ENCODE results near the gene NLRC3. TPM values are rescaled to one million over a fixed set of nuclear protein-coding genes. Genes with fewer than 3 reads are reported as not detected.

The NLRC3 gene
- total and polyA plus RNA-seq, 4 donors: 0.35 to 2.2 (median 1.0) TPM

DNA sequence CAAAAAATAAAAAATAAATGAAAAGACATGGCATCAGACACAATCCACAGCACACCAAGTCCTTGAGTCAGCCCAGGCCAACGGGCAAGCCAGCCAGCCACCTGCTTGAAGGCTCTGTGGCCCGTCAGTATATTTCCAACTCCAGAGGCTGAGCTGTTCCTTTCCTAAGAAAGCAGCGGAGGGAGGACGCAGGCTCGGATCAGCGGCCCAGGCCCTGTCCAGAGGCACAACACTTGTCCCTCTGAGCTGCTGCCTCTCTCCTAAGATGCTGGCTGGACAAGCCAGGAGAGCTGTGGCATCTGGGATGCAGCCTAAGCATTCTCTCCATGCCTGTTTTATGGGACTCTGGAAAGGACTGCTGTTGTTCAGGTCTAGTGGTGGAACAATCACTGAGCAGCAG, 14.8 kb upstream of the NLRC3 start:
- Histone ChIP-seq H3K27ac (ENCODE audit: low read depth in 1 of 2, low read length in 2 of 2) (no peak overlapping the region), H3K36me3 (ENCODE audit: control insufficient read depth in 4 of 4, insufficient read depth in 3 of 4, low read depth in 1 of 4, low read length in 3 of 4) (peaks cover 0 to 2% (median 0%) of the 10 kb centered on the region in 4 donors)
- 98% methylated on average over 6 of the region's 6 CpGs for WGBS

DNA sequence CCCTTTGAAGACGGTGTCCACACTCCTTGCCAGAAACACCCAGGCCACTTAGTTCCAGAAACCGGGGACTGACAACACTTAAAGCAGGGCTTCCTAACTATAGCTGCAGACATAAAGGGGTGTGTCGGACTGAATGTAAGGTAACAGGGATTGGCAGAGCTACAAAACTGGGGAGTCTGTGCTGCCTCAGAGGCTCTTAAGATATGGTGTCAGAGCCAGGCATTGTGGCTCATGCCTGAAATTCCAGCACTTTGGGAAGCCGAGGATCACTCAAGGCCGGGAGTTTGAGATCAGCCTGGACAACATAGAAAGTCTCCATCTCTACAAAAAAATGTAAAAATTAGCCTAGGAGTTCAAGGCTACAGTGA, 14.2 kb upstream of the NLRC3 start:
- DNase-seq (ENCODE audit: low spot score): no peak
- Histone ChIP-seq H3K27me3 (ENCODE audit: control insufficient read depth in 4 of 4, insufficient read depth in 4 of 4, low read length in 3 of 4) (no peaks in the 10 kb centered on the region), H3K9me3 (ENCODE audit: control insufficient read depth in 4 of 4, low read length in 3 of 4) (no peaks in the 10 kb centered on the region), H3K4me3 (ENCODE audit: low read depth in 1 of 3, low read length in 3 of 3) (no peak overlapping the region), H3K4me1 (ENCODE audit: control insufficient read depth in 4 of 4, insufficient read depth in 4 of 4, low read length in 3 of 4) (no peaks in the 10 kb centered on the region), H3K36me3 (ENCODE audit: control insufficient read depth in 4 of 4, insufficient read depth in 3 of 4, low read depth in 1 of 4, low read length in 3 of 4) (peaks cover 0 to 2% (median 0%) of the 10 kb centered on the region in 4 donors), H3K27ac (ENCODE audit: low read depth in 1 of 2, low read length in 2 of 2) (no peak overlapping the region), H3K9ac (ENCODE audit: low read depth in 1 of 2, low read length in 2 of 2) (no peak overlapping the region)
- TF ChIP-seq TAF1 (conservative IDR thresholded peaks at IDR 0.05): no peak
- TF ChIP-seq, protein P1, sequence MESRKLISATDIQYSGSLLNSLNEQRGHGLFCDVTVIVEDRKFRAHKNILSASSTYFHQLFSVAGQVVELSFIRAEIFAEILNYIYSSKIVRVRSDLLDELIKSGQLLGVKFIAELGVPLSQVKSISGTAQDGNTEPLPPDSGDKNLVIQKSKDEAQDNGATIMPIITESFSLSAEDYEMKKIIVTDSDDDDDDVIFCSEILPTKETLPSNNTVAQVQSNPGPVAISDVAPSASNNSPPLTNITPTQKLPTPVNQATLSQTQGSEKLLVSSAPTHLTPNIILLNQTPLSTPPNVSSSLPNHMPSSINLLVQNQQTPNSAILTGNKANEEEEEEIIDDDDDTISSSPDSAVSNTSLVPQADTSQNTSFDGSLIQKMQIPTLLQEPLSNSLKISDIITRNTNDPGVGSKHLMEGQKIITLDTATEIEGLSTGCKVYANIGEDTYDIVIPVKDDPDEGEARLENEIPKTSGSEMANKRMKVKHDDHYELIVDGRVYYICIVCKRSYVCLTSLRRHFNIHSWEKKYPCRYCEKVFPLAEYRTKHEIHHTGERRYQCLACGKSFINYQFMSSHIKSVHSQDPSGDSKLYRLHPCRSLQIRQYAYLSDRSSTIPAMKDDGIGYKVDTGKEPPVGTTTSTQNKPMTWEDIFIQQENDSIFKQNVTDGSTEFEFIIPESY (IDR thresholded peaks at IDR 0.05): no peak
- TF ChIP-seq, protein P2, sequence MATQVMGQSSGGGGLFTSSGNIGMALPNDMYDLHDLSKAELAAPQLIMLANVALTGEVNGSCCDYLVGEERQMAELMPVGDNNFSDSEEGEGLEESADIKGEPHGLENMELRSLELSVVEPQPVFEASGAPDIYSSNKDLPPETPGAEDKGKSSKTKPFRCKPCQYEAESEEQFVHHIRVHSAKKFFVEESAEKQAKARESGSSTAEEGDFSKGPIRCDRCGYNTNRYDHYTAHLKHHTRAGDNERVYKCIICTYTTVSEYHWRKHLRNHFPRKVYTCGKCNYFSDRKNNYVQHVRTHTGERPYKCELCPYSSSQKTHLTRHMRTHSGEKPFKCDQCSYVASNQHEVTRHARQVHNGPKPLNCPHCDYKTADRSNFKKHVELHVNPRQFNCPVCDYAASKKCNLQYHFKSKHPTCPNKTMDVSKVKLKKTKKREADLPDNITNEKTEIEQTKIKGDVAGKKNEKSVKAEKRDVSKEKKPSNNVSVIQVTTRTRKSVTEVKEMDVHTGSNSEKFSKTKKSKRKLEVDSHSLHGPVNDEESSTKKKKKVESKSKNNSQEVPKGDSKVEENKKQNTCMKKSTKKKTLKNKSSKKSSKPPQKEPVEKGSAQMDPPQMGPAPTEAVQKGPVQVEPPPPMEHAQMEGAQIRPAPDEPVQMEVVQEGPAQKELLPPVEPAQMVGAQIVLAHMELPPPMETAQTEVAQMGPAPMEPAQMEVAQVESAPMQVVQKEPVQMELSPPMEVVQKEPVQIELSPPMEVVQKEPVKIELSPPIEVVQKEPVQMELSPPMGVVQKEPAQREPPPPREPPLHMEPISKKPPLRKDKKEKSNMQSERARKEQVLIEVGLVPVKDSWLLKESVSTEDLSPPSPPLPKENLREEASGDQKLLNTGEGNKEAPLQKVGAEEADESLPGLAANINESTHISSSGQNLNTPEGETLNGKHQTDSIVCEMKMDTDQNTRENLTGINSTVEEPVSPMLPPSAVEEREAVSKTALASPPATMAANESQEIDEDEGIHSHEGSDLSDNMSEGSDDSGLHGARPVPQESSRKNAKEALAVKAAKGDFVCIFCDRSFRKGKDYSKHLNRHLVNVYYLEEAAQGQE (IDR thresholded peaks at IDR 0.05): no peak
- TF ChIP-seq, protein P3, sequence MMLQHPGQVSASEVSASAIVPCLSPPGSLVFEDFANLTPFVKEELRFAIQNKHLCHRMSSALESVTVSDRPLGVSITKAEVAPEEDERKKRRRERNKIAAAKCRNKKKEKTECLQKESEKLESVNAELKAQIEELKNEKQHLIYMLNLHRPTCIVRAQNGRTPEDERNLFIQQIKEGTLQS (IDR thresholded peaks at IDR 0.05): no peak
- no peak for TF ChIP-seq YY1 (IDR thresholded peaks at IDR 0.05)
- no peak for TF ChIP-seq RXRA (IDR thresholded peaks at IDR 0.05)
- no peak for TF ChIP-seq JUND (IDR thresholded peaks at IDR 0.05)
- TF ChIP-seq SP1 (IDR thresholded peaks at IDR 0.05): no peak
- no peak for TF ChIP-seq FOXA1 (IDR thresholded peaks at IDR 0.05)
- TF ChIP-seq, protein P4, sequence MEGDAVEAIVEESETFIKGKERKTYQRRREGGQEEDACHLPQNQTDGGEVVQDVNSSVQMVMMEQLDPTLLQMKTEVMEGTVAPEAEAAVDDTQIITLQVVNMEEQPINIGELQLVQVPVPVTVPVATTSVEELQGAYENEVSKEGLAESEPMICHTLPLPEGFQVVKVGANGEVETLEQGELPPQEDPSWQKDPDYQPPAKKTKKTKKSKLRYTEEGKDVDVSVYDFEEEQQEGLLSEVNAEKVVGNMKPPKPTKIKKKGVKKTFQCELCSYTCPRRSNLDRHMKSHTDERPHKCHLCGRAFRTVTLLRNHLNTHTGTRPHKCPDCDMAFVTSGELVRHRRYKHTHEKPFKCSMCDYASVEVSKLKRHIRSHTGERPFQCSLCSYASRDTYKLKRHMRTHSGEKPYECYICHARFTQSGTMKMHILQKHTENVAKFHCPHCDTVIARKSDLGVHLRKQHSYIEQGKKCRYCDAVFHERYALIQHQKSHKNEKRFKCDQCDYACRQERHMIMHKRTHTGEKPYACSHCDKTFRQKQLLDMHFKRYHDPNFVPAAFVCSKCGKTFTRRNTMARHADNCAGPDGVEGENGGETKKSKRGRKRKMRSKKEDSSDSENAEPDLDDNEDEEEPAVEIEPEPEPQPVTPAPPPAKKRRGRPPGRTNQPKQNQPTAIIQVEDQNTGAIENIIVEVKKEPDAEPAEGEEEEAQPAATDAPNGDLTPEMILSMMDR (IDR thresholded peaks at IDR 0.05; ENCODE audit: low read depth, low read length, missing input control): no peak
- TF ChIP-seq, protein P5, sequence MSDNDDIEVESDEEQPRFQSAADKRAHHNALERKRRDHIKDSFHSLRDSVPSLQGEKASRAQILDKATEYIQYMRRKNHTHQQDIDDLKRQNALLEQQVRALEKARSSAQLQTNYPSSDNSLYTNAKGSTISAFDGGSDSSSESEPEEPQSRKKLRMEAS (IDR thresholded peaks at IDR 0.05): no peak
- TF ChIP-seq GABPA (IDR thresholded peaks at IDR 0.05 in 1 of 2, conservative IDR thresholded peaks at IDR 0.05 in 1 of 2): no peak
- TF ChIP-seq HNF4A (conservative IDR thresholded peaks at IDR 0.05): no peak
- TF ChIP-seq EGR1 (IDR thresholded peaks at IDR 0.05; ENCODE audit: low read depth in 2 of 2): no peak
- 94% methylated on average over 5 of the region's 5 CpGs for WGBS

More for the DNA sequence above, 14.8 kb upstream of the NLRC3 start:
- Histone ChIP-seq H3K9ac (ENCODE audit: low read depth in 1 of 2, low read length in 2 of 2) (no peak overlapping the region), H3K4me3 (ENCODE audit: low read depth in 1 of 3, low read length in 3 of 3) (no peak overlapping the region), H3K27me3 (ENCODE audit: control insufficient read depth in 4 of 4, insufficient read depth in 4 of 4, low read length in 3 of 4) (no peaks in the 10 kb centered on the region), H3K9me3 (ENCODE audit: control insufficient read depth in 4 of 4, low read length in 3 of 4) (no peaks in the 10 kb centered on the region), H3K4me1 (ENCODE audit: control insufficient read depth in 4 of 4, insufficient read depth in 4 of 4, low read length in 3 of 4) (no peaks in the 10 kb centered on the region)
- TF ChIP-seq FOXA2 (IDR thresholded peaks at IDR 0.05) (no peak), HNF4A (conservative IDR thresholded peaks at IDR 0.05) (no peak), GABPA (IDR thresholded peaks at IDR 0.05 in 1 of 2, conservative IDR thresholded peaks at IDR 0.05 in 1 of 2) (no peak), NR2F2 (IDR thresholded peaks at IDR 0.05) (no peak), SP1 (IDR thresholded peaks at IDR 0.05) (no peak), HNF4G (IDR thresholded peaks at IDR 0.05) (no peak), RXRA (IDR thresholded peaks at IDR 0.05) (no peak), TAF1 (conservative IDR thresholded peaks at IDR 0.05) (no peak), YY1 (IDR thresholded peaks at IDR 0.05) (no peak), RAD21 (IDR thresholded peaks at IDR 0.05) (no peak), EGR1 (IDR thresholded peaks at IDR 0.05; ENCODE audit: low read depth in 2 of 2) (no peak)
- TF ChIP-seq, protein P1 (IDR thresholded peaks at IDR 0.05): no peak
- TF ChIP-seq, protein P3 (IDR thresholded peaks at IDR 0.05): no peak
- no peak for DNase-seq (ENCODE audit: low spot score)
